Stimulated activated CD8-positive, alpha-beta memory T cell treated with anti-CD3 and anti-CD28 coated beads, Interleukin-12 subunit alpha, Interleukin-12 subunit beta, amount 100 ng/mL, for 1 hour (primary cell): ENCODE measurements around the gene STIM2.
"Not testable (repeated sequence)": the region's sequence is repeated elsewhere in the genome, so short reads cannot be mapped to it uniquely, and the experiment has no call there.

Experiments
- DNase-seq: peaks from one replicate; pipeline ENCODE4 v3.0.0-alpha.2; 2020; ENCODE audit warnings: low read depth

Gene STIM2

DNA sequence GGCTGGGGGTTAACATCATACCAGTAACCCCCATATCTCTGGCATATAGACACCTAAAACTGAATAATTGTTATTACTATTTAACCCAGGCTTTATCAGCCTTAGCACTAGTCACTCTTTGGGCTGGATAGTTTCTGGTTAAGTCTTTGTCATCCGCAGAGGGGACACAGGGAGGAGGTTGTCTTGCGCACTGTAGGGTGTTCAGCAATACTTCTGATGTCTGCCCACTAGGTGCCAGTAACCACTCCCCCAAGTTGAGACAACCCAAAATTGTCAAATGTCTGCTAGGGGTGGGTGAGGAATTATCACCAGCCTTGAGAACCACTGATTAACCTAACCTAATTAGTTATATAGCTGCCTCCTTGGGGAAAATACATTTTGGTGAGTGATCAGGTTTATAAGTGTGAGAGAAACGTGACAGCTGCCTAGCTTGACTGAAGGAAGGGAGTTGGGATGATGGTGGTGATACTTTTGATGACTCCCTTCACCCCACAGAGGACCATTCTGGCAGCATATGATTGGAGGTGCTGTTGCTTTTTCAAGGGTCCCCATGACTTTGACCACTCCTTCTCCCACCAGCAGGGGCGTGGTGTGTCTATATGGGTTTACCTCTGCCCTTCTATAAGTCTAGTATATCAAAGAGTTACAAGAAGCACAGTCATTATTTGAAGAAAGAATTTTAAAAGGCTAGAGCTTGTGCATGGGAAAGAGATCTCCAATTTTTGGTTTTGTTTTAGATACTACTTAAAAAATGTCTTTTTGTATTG lies 140.9 kb downstream of the STIM2 start:
- no peak for DNase-seq

- DNase-seq = no peak
These were observed 143.0 kb downstream of the STIM2 start for GRCh38 chr4:27003642-27004113.

DNA sequence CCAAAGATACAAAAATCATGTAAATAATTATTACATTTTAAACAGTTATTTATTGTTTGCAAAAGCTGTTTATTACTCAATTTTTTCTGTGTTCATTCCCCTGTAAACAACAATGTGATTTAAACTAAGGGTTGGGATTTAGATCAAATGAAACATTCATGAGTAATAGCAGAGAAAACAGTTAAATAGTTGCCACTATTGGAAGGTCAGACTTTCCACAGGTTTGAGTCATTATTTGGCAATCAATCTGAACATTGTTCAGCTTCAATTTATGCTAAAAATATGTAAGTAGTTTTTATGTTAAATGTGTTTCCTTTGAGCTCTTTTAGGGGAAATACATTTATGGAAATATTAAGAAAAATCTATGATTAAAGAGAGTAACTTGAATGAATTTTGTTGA lies 144.9 kb downstream of the STIM2 start:
- DNase-seq = no peak

DNA sequence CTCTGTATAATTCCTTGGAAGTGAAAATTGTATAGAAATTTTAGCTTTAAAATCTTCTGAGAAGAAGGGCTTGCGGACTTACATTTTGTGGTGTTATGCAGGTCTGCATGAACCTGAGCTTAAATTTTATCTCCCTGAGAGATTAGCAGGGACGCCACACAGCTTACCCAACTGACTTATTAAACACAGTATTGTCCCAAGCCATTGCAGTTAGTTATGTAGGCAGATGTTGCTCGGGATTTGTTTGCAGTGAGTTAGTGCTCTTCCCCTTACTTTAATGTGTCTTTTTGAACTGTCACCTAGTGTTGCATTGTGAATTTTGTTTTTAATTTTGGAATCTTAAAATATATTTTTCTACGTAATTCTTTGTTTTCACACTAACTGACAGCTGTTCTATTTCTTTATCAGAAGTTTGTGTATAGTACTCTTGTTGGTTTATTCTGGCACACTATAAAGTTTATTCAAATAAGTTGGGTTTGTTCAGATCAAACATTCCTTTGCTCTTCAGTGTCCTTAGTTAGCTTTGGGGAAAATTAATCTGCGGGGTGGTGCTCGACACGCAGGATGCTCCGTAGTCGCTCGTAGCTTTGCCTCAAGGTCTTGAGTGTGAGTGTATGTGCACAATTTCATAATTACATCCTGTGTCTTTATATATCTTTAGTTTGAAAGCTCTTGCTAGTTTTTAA lies 145.4 kb downstream of the STIM2 start:
- DNase-seq = no peak

GRCh38 chr4:27006646-27007045 lies 146.0 kb downstream of the STIM2 start:
- no peak for DNase-seq

GRCh38 chr4:27007507-27007906 lies 146.9 kb downstream of the STIM2 start:
- no peak for DNase-seq

DNA sequence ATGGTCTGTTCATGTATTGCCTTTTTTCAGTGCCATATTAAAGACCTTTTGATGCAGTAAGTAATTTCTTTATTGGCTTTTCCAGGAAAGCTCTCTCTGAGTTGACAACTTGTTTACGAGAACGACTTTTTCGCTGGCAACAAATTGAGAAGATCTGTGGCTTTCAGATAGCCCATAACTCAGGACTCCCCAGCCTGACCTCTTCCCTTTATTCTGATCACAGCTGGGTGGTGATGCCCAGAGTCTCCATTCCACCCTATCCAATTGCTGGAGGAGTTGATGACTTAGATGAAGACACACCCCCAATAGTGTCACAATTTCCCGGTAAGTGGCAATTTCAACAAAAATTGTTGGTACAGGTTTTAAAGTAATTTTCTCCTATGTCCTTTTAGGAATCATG lies 148.0 kb downstream of the STIM2 start:
- DNase-seq = no peak

DNA sequence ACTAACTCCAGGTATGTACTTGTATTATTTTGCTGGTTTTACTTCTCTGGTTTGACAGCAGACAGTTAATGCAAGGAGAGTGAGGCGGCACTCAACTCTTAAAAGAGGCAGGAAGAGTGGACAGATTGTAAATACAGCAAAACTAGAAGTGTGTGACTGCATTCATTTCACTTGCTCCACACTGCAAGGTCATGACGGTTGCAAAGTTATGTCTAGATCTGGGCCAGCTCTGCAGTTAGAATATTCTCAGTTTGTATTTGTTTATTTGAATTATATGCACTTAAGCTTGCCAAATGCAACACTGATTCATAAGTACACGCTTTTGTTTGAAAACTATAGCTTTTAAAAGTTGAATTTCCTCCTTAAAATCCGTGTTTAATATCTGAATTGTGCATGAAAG lies 148.9 kb downstream of the STIM2 start:
- no peak for DNase-seq

DNA sequence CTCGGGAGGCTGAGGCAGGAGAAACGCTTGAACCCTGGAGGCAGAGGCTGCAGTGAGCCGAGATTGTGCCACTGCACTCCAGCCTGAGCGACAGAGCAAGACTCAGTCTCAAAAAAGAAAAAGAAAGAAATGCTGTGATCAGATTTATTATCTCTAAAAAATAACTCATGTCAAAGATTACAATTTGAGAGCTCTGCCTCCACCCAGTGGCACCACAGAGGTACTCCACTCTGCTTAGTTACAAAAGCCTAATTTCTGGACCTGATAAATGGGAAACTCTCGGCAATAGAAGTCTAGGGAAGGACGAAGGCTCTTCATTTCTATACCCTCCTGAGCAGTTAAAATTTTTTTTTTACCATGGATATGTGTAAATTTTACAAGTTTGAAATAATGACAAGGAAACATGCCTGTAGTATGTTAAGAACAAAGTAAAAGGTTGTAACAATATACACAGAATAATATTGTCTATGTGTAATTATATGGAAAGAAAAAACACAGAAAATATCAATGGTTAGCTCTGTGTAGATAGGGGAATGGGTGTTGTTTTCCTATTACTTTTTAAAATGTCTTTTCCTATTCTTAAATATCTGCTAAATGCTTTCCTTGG lies 149.8 kb downstream of the STIM2 start:
- DNase-seq = peak; percentile 30

GRCh38 chr4:27011401-27011800 lies 150.8 kb downstream of the STIM2 start:
- no peak for DNase-seq

- DNase-seq = no peak
These were observed 152.4 kb downstream of the STIM2 start for GRCh38 chr4:27013012-27013411.

GRCh38 chr4:27016551-27016950 lies 155.9 kb downstream of the STIM2 start:
- no peak for DNase-seq

DNA sequence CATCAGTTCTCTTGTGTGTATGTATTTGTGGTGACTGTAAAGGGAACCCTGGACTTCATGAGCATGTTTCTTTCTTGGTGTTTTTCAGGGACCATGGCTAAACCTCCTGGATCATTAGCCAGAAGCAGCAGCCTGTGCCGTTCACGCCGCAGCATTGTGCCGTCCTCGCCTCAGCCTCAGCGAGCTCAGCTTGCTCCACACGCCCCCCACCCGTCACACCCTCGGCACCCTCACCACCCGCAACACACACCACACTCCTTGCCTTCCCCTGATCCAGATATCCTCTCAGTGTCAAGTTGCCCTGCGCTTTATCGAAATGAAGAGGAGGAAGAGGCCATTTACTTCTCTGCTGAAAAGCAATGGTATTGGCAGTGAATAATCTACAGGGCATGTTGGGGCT lies 157.0 kb downstream of the STIM2 start:
- no peak for DNase-seq

- no peak for DNase-seq
These were observed 157.4 kb downstream of the STIM2 start for GRCh38 chr4:27018076-27018475.

- DNase-seq = no peak
These were observed 158.3 kb downstream of the STIM2 start for GRCh38 chr4:27018910-27019309.

GRCh38 chr4:27019766-27020165 lies 159.1 kb downstream of the STIM2 start:
- DNase-seq = no peak

DNA sequence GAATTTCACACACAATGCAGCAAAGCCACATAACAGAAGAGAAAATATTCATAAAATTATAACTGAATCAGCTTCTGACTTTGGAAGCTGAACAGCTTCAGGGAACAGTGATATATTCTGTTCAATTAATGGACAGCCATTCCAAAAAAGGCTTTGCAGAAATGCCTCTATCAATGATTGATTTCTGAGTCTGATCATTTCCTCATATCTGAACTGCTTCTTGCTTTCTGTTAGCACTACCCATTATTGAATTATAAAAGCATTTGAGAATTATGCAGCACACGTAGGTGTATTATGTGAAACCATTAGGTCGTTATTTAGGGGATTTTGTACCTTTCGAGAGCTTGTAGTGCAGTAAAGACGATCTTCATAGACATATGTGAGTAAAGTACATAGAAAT lies 159.6 kb downstream of the STIM2 start:
- DNase-seq = no peak

GRCh38 chr4:27020603-27021002 lies 160.0 kb downstream of the STIM2 start:
- DNase-seq = no peak

- no peak for DNase-seq
These were observed 162.3 kb downstream of the STIM2 start for GRCh38 chr4:27022963-27023362.

DNA sequence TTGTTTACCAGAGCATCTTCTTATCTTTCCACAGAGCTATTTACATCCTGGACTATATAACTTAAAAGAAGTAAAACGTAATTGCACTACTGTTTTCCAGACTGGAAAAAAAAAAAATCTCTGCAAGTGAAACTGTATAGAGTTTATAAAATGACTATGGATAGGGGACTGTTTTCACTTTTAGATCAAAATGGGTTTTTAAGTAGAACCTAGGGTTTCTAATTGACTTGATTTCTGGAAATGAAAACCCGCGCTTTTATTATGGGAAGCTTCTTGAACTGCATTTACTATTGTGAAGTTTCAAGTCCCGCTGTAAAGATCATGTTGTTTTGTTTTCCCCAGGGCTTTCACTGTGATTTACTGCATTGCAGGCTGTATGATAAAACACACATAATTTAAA lies 162.7 kb downstream of the STIM2 start:
- DNase-seq = no peak

- DNase-seq = no peak
These were observed 164.2 kb downstream of the STIM2 start for GRCh38 chr4:27024805-27025204.

GRCh38 chr4:27027428-27027827 lies 166.8 kb downstream of the STIM2 start:
- no peak for DNase-seq

- not testable (repeated sequence) for DNase-seq
These were observed 174.5 kb downstream of the STIM2 start for GRCh38 chr4:27035127-27035526.
